GM21723 (cell line): ENCODE results near the gene HRAS.
"Not testable (repeated sequence)": the region's sequence is repeated elsewhere in the genome, so short reads cannot be mapped to it uniquely, and the experiment has no call there.

Source experiments
- ATAC-seq: cut with Tn5 transposase; IDR thresholded peaks from one replicate; pipeline ENCODE4 v1.9.1; 2021; ENCODE audit warnings: mild to moderate bottlenecking, moderate library complexity; ENCODE audit not compliant: unreplicated experiment

Gene HRAS

GRCh38 chr11:534396-535209 lies 773 bp downstream of the HRAS start:
- ATAC-seq: no peak

GRCh38 chr11:533586-534395 lies 1.6 kb downstream of the HRAS start:
- ATAC-seq: no peak

GRCh38 chr11:532986-533585 lies 2.3 kb downstream of the HRAS start:
- no peak for ATAC-seq

- no peak for ATAC-seq
Measured at GRCh38 chr11:532527-532985, 2.8 kb downstream of the HRAS start.

- no peak for ATAC-seq
Measured at GRCh38 chr11:531919-532526, 3.4 kb downstream of the HRAS start.

- no peak for ATAC-seq
Measured at GRCh38 chr11:530960-531831, 4.2 kb downstream of the HRAS start.

- ATAC-seq: no peak
Measured at GRCh38 chr11:529728-530411, 5.5 kb downstream of the HRAS start.

- no peak for ATAC-seq
Measured at GRCh38 chr11:528815-529727, 6.3 kb downstream of the HRAS start.

GRCh38 chr11:528166-528814 lies 7.1 kb downstream of the HRAS start:
- ATAC-seq: no peak

- ATAC-seq: no peak
Measured at GRCh38 chr11:526192-526591, 9.2 kb downstream of the HRAS start.

- ATAC-seq: no peak
Measured at GRCh38 chr11:521177-521688, 14.1 kb downstream of the HRAS start.

GRCh38 chr11:520428-521176 lies 14.8 kb downstream of the HRAS start:
- no peak for ATAC-seq

GRCh38 chr11:518463-519202 lies 16.7 kb downstream of the HRAS start:
- peak; percentile 87 for ATAC-seq

- ATAC-seq: not testable (repeated sequence)
Measured at GRCh38 chr11:516918-517685, 18.3 kb downstream of the HRAS start.

- ATAC-seq: no peak
Measured at GRCh38 chr11:516400-516799, 19.0 kb downstream of the HRAS start.

- no peak for ATAC-seq
Measured at GRCh38 chr11:515131-515530, 20.2 kb downstream of the HRAS start.
